Measurements from ENCODE around the gene RBFOX2. TPM values are rescaled to one million over a fixed set of nuclear protein-coding genes. Genes with fewer than 3 reads are reported as not detected.
"Not testable (repeated sequence)": the region's sequence is repeated elsewhere in the genome, so short reads cannot be mapped to it uniquely, and the experiment has no call there.

RBFOX2 gene
- total RNA-seq, 1 donor from 2014 or later = 83.1 TPM

DNA sequence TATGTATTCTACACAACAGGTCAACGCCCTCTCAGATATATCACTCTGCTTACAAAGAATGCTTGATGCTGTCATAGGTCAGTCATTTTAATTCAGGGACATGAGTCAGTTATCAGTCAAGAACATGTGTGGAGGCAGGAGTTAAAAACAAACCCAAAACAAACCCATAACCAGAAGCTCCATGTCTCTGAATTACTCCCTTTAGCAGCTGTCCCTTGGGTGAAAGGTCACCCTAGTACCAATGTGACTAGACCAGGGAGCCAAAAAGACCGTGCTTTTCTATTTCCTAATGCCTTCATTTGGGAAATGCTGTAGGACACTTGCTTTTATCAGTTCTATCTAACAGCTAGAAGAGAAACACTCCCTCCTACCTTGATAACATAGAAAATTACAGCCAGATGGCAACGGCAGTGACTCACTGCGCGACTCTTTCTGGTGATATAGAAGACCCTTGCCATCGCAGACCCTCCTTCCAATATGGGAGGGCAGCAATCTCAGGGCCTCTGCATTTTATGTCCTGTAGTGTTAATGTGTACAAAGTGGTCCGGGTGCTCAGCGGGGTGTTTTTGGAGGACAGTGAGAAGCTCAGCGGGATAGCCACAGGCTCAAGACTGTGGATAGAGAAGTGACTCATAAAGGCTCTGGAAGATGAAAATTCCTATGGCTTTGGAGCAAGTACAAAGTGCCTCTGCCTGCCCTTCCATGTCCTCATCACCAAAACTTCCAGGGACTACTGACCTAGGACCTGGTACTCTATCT lies 286.1 kb downstream of the RBFOX2 start:
- DNase-seq (ENCODE audit: low read depth in 2 of 2) = peak; percentile 53 to 95

DNA sequence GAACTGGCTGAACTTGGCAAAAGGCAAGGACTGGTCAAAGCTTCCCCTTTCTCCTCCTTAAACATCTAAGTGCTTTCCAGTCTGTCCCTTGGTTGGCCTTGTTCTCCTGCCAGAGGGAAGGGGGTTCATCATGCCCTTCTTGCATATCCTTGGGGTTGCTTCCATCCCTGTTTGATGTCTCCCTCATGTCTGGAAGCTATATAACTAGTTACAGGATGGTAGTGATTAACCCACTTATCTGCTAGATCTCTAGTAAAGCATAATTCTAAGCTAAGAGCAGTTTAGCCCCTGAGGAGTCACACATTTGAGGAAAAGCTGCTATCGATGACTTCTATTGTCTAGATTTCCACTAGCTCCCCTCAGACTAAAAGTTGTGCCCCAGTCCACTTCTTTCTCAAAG lies 288.0 kb downstream of the RBFOX2 start:
- no peak for DNase-seq (ENCODE audit: low read depth in 2 of 2)

- no peak for DNase-seq (ENCODE audit: low read depth in 2 of 2)
Measured at GRCh38 chr22:35739931-35740380, 288.7 kb downstream of the RBFOX2 start.

DNA sequence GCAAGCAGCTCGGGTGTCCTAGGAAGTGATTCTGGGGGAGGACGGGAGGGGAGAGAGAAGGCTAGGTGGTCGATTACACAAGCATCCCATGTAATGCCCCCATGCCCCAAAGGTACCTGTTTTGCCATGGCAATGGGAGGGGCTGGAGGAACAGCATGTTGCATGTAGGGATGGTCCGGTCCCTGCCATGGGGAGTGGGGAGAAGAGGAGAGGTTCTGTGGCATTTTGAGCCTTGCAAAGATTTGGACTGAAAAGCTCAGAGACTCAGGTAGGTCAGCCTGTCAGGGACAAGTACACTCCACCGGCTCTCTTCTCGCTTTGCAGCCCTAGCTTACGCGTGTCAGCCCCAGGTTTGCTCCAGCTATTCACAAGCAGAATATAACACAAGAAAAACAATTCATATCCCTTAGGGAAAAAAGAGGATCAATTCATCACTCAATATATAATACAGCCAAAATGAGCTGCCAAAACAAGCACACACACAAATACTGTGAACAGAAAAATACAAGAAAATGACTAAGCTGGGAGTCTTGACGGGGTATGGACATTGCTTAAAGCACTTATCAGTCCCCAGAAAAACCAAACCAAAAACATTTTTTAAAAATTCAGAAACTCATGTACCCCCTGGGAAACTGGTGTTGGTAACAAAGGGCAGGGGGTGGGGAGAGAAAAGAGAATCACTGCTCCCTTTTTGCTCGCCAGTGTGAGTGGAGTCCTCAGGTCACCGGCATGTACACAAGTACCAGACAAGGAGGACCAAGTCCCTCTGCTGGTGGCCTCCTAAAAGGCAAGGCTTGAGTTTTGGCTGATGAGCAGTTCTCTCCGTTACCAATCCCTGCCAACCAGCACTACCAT lies 289.3 kb downstream of the RBFOX2 start:
- peak in 1 of 2 donors; percentile 26 for DNase-seq (ENCODE audit: low read depth in 2 of 2)

GRCh38 chr22:35737886-35738285 lies 290.7 kb downstream of the RBFOX2 start:
- not testable (repeated sequence) for DNase-seq (ENCODE audit: low read depth in 2 of 2)

- DNase-seq (ENCODE audit: low read depth in 2 of 2) = no peak
Measured at GRCh38 chr22:35736701-35737100, 291.9 kb downstream of the RBFOX2 start.

DNA sequence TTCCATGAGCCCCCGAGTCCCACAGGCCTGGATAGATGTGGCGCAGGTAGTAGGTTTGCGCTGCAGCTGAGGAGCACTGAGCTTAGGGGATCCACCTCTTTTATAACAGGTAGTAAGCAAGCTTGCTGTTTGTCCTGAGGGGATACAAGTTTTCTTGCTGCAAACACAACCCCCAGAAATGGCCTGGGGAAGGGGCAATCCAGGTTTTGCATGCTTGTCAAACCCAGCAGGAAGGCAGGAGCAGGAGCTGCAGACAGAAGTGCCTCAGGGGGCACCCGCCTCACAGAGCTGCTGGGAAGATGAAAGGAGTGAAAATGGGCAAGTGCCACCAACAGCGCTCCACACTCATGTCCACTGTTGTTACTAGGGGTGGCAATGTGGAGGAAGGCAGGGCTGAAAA lies 292.5 kb downstream of the RBFOX2 start:
- DNase-seq (ENCODE audit: low read depth in 2 of 2) = no peak

- no peak for DNase-seq (ENCODE audit: low read depth in 2 of 2)
Measured at GRCh38 chr22:35735542-35735941, 293.1 kb downstream of the RBFOX2 start.

DNA sequence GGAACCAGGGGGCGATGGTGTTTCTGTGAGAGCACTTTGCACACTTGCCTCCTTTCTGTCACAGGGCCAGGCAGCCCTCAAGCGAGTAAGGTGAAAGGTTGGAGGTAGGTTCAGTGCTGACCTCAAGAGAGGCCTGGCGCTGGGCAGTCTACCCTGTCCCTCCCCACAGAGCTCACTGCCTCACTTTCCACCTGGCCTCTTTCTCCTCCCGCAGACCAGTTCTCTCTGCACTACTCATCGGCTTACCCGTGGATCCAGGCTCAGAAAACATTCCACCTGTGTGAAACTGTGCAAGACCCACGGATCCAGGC lies 294.2 kb downstream of the RBFOX2 start:
- no peak for DNase-seq (ENCODE audit: low read depth in 2 of 2)

DNA sequence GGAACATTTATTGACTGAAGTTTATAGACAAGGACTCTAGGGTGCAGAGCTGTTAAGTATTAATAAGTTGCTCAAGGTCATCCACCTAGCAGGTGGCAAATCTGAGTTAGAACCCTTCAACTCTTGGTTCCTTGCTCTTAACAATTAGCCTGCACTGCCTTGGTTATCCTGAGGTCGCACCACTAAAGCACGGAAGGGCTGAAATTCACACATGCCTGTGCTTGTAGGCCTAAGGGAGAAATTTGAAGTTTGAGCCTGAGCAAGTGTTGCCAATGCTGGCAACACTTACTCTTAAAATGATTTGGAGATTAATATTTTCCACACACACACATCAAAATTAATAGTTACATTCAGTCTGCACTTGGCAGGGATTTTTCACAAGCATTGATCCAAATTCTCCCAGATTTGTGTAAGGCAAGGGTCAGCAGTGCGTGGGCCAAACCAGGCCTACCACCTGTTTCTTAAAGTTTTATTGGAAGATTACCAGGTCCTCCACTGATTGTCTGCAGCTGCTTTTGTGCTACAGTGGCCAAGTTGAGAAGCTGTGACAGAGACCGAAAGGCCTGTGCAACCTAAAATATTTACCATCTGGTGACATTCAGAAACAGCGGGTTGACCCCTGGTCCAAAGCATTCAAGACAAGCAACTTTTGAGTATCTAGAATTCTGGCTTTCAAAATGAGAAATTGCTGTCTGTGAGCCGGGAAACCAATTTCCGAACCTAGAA lies 294.7 kb downstream of the RBFOX2 start:
- no peak for DNase-seq (ENCODE audit: low read depth in 2 of 2)

GRCh38 chr22:35733036-35733435 lies 295.6 kb downstream of the RBFOX2 start:
- DNase-seq (ENCODE audit: low read depth in 2 of 2) = no peak

- no peak for DNase-seq (ENCODE audit: low read depth in 2 of 2)
Measured at GRCh38 chr22:35732116-35732515, 296.5 kb downstream of the RBFOX2 start.

DNA sequence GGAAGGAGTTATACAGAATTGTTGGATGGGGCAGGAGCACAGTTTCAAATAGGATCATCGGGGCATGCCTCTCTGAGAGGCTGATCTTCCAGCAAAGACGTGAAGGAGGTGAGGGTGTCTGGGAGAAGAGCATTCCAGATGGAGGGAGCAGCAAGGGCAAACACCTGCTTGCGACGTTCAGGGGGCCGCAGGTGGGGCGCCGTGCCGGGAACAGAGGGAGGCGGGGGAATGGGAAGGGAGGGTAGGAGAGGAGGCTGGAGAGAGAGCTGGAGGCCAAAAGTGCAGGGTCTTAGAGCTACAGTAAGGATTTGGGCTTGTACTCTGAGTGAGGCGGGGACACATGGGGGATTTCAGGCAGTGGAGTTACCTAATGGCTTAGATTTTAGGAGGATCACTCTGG lies 297.3 kb downstream of the RBFOX2 start:
- no peak for DNase-seq (ENCODE audit: low read depth in 2 of 2)

- no peak for DNase-seq (ENCODE audit: low read depth in 2 of 2)
Measured at GRCh38 chr22:35729309-35729698, 299.3 kb downstream of the RBFOX2 start.

DNA sequence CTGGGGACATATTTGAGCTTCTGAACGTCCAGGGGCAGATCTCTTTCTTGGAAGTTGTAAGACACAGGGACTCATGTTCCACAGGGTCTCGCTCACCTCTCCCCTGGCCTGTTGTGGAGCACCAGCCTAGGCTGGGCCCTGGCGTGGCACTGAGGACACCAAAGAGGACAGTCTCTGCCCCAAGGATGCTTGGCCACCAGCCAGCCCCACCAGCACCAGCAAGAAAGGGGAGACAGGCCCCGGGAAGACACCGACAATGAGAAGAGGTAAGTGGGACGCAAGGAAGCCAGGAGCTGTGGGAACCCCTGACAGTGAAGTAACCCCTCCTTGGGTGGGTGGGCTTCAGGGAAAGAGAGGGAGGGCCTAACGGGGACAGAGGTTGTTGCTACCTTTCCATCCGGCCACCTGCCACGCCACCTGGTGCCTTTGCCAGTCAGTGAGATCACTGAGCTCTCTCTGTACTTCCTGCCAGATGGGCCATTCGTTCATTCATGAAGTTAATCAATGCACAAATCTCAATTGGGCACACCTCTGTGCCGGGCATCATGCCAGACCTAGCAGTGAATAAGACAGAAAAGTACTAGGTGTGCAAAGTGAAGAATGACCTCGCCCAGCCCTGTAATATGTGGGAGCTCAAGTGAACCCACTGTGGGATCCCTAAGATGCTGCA lies 299.9 kb downstream of the RBFOX2 start:
- no peak for DNase-seq (ENCODE audit: low read depth in 2 of 2)

DNA sequence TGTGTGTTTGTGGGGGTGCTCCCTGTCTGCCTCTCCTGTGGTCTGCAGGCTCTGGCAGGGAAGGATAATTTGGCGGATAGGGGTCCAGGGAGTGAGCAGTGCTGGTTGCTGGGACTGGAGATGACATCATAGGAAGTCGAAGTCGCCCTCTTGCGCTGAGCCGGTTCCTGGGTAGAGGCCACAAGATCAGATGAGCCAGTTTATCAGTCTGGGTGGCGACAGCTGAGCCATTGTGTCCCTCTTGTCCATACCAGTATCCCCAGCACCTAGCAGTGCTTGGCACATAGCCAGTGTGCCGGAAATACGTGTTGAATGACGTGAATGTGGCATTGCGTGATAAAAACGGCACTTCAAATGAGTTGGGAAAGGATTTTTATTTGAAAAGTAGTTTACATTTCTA lies 301.2 kb downstream of the RBFOX2 start:
- peak; percentile 73 to 80 for DNase-seq (ENCODE audit: low read depth in 2 of 2)

GRCh38 chr22:35726933-35727332 lies 301.7 kb downstream of the RBFOX2 start:
- DNase-seq (ENCODE audit: low read depth in 2 of 2) = no peak

GRCh38 chr22:35726398-35726797 lies 302.2 kb downstream of the RBFOX2 start:
- DNase-seq (ENCODE audit: low read depth in 2 of 2) = no peak

DNA sequence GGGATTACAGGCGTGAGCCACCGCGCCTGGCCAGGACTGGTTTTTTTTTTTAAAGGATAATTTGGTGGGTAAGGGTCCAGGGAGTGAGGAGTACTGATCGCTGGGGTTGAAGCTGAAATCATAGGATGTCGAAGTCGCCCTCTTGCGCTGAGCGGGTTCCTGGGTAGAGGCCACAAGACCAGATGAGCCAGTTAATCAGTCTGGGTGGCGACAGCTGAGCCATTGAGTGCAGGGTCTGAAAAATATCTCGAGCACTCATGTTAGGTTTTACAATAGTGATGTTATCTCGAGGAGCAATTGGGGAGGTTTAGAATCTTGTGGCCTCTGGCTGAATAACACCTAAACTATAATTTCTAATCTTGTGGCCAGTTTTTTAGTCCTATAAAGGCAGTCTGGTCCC lies 303.1 kb downstream of the RBFOX2 start:
- DNase-seq (ENCODE audit: low read depth in 2 of 2) = no peak

DNA sequence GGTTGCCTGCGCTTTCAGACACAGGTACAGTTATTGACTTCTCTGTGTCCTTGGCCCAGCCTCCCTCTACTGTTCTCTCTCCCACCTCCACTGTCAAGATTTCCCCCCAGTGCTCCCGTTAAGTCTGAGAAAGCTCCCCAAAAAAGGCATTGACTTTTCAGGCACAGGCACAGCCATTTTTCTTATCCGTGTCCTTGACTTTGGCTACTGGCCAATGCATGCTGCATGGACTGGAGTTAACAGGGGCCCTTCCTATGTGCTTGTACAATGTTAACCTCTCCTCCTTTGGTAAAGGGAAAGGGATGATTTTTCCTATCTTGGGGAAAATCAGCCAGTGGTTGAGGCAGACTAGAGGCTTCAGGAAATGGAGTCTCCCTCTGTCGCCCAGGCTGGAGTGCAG lies 306.7 kb downstream of the RBFOX2 start:
- DNase-seq (ENCODE audit: low read depth in 2 of 2) = no peak

DNA sequence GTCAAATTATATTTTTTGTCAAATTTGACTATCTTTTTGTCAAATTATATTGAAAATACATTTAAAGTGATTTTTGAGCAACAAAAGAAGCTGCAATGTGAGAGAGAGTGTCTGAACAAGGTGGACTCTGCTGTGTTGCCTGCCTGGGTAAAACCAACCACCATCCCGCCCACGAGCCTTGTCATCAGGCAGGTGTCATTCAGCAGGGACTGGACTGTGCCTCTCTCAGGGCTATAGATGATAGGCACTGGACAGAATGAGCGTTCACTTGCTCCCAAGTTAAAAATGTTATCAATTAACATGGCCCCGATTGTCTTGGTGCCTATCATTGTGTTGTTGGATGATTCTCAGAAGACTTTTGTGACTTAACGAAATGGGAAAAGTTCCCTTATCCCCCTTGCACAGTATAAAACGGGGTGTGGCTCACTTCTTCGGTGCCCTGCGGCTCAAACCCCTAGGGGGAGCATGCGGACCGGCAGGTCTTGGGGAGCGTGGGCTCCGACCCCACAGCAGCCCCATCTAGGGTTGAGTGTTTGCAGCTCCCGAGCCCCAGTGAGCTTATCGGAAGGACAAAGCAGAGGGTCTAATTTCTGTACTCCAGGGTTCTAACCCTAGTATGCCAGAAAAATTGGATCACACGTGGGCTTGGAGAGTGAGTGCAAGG lies 309.3 kb downstream of the RBFOX2 start:
- no peak for DNase-seq (ENCODE audit: low read depth in 2 of 2)
